ENCODE data around the gene NID1. TPM values are rescaled to one million over a fixed set of nuclear protein-coding genes. Genes with fewer than 3 reads are reported as not detected.

The NID1 gene
- polyA plus RNA-seq, 1 donor (not counting 4 experiments of a cell fraction or from before 2014, with no cell fraction given), result 1.8 TPM

GRCh38 chr1:236065509-236066005, 667 bp upstream of the NID1 start:
- Histone ChIP-seq H3K4me3 (ENCODE audit: control insufficient read depth in 2 of 3, extremely low read depth in 1 of 3, insufficient read depth in 2 of 3, low read depth in 1 of 3, low read length in 3 of 3) (peak overlapping the region; percentile 52 to 64 (median 62)), H3K79me2 (ENCODE audit: control insufficient read depth, insufficient read depth, low read length) (no peaks in the 10 kb centered on the region), H3K4me2 (ENCODE audit: control insufficient read depth, extremely low read depth, insufficient read depth, low read depth, low read length) (peak overlapping the region; percentile 83), H3K9me3 (ENCODE audit: control insufficient read depth, low read depth, low read length) (no peaks in the 10 kb centered on the region), H3K4me1 (ENCODE audit: control insufficient read depth, extremely low read depth, insufficient read depth, low read length) (peaks cover 2% of the 10 kb centered on the region), H3K9ac (ENCODE audit: control insufficient read depth, extremely low read depth, insufficient read depth, low read length) (peak overlapping the region; percentile 62), H3K27ac (ENCODE audit: control insufficient read depth, insufficient read depth, low read length) (no peak overlapping the region), H2AFZ (ENCODE audit: control insufficient read depth, low read length) (peak overlapping the region; percentile 78), H3K36me3 (ENCODE audit: control insufficient read depth in 2 of 2, extremely low read depth in 1 of 2, insufficient read depth in 2 of 2, low read length in 2 of 2) (no peaks in the 10 kb centered on the region), H4K20me1 (ENCODE audit: control insufficient read depth, extremely low read depth, insufficient read depth, low read length) (no peaks in the 10 kb centered on the region), H3K27me3 (ENCODE audit: control insufficient read depth, extremely low read depth, insufficient read depth, low read length) (peaks cover 30% of the 10 kb centered on the region), H3K9me1 (ENCODE audit: control insufficient read depth, extremely low read depth, insufficient read depth, low read length) (no peaks in the 10 kb centered on the region)
- dilution Hi-C loops (cut with MboI; ENCODE audit: extremely low pct_ligation_motif_present, low sequenced_read_pairs), result no loop called here
- peak; percentile 14 for TF ChIP-seq EZH2 (IDR thresholded peaks at IDR 0.05; ENCODE audit: low read length)
- no peak for TF ChIP-seq CTCF (optimal IDR thresholded peaks at IDR 0.05 in 1 of 3, IDR thresholded peaks at IDR 0.05 in 1 of 3, conservative IDR thresholded peaks at IDR 0.05 in 1 of 3; ENCODE audit: extremely low read depth in 1 of 3, insufficient read depth in 2 of 3, low read length in 3 of 3)
- FAIRE-seq (no peak), DNase-seq (ENCODE audit: low read depth, low spot score) (no peak)

- no peaks in the 10 kb centered on the region for H3K36me3 ChIP-seq (ENCODE audit: control insufficient read depth in 2 of 2, extremely low read depth in 1 of 2, insufficient read depth in 2 of 2, low read length in 2 of 2)
- peak overlapping the region; percentile 22 for H3K9ac ChIP-seq (ENCODE audit: control insufficient read depth, extremely low read depth, insufficient read depth, low read length)
- FAIRE-seq, result no peak
- DNase-seq (ENCODE audit: low read depth, low spot score), result no peak
- peak overlapping the region; percentile 78 for H2AFZ ChIP-seq (ENCODE audit: control insufficient read depth, low read length)
- peak overlapping the region; percentile 52 to 64 (median 62) for H3K4me3 ChIP-seq (ENCODE audit: control insufficient read depth in 2 of 3, extremely low read depth in 1 of 3, insufficient read depth in 2 of 3, low read depth in 1 of 3, low read length in 3 of 3)
- no peaks in the 10 kb centered on the region for H3K79me2 ChIP-seq (ENCODE audit: control insufficient read depth, insufficient read depth, low read length)
- H4K20me1 ChIP-seq (ENCODE audit: control insufficient read depth, extremely low read depth, insufficient read depth, low read length), result no peaks in the 10 kb centered on the region
- H3K27me3 ChIP-seq (ENCODE audit: control insufficient read depth, extremely low read depth, insufficient read depth, low read length), result peaks cover 30% of the 10 kb centered on the region
- dilution Hi-C loops (cut with MboI; ENCODE audit: extremely low pct_ligation_motif_present, low sequenced_read_pairs), result no loop called here
- no peaks in the 10 kb centered on the region for H3K9me1 ChIP-seq (ENCODE audit: control insufficient read depth, extremely low read depth, insufficient read depth, low read length)
- TF ChIP-seq EZH2 (IDR thresholded peaks at IDR 0.05; ENCODE audit: low read length), result peak; percentile 31
- no peak for TF ChIP-seq CTCF (optimal IDR thresholded peaks at IDR 0.05 in 1 of 3, IDR thresholded peaks at IDR 0.05 in 1 of 3, conservative IDR thresholded peaks at IDR 0.05 in 1 of 3; ENCODE audit: extremely low read depth in 1 of 3, insufficient read depth in 2 of 3, low read length in 3 of 3)
- H3K9me3 ChIP-seq (ENCODE audit: control insufficient read depth, low read depth, low read length), result no peaks in the 10 kb centered on the region
- H3K4me1 ChIP-seq (ENCODE audit: control insufficient read depth, extremely low read depth, insufficient read depth, low read length), result peaks cover 2% of the 10 kb centered on the region
- peak overlapping the region; percentile 83 for H3K4me2 ChIP-seq (ENCODE audit: control insufficient read depth, extremely low read depth, insufficient read depth, low read depth, low read length)
- no peak overlapping the region for H3K27ac ChIP-seq (ENCODE audit: control insufficient read depth, insufficient read depth, low read length)
These were observed 794 bp downstream of the NID1 start for GRCh38 chr1:236063919-236064673.

All from keratinocyte (primary cell).